NOMO-1 treated with DMSO at 0.1 percent for 48 hours (cell line): ENCODE data around the gene POLR3K.
A peak's percentile ranks its signal among the peaks of the same experiment; 100 is the strongest.

Source experiments
- DNase-seq: peaks from one replicate; lab custom pipeline; 2025; ENCODE audit not compliant: unreplicated experiment; lab: John Stamatoyannopoulos, UW

POLR3K gene

DNA sequence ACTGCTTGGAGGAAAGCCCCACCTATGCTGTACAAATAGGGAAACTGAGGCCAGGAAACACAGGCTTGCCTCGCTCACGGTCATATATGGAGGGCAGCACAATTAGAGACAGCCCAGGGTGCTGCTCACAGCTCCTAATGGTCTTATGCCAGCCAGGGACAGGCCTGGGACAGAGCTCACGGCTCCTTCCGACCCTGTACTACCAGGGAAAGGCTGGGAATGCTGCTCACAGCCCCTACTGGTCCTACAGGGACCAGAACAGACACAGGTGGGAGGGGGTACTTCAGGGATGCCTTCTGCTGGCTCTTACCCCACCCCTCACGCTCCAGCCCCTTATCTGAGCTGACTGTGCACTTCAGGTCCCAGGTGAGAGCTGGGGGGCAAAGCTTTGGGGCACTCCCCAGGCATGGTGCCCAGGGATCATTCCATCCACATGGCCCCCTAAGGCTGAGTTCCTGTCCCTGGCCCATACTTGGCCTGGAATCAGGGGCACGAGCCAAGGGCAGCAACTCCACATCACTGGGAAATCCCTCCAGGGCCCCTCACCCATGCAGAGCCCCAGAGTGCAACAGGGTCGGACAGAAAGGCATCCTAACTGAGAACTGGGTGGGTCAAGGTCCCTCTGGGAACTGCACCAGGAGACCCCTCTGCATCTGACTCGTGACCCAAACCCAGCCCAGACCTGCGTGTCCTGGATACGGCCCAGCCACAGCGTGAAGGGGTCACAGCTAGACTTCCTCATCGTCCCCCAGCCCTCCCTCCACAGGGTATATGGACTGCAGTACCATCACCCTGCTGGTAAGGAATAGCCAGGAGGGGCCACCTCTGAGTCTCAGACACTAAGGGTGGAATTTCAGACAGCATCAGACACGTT lies 13.1 kb upstream of the POLR3K start:
- DNase-seq = no peak

DNA sequence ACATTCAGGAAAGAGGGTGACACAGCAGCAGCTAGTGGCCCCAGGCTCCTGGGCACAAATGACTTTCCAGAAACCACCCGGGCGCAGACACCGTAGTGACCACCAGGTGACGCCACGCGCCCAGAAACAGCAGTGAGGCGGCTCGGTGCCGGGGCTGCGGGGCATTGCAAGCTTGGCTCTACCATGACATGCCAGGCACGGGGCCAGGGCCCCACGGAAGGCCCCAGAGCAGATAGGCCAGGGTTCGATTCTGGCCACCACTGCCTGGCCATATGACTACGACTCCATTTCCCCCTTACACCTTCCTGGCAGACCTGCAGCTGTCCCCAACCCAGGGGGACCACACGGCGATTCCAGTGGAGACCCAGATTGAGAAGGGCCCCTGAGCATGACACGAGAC lies 12.3 kb upstream of the POLR3K start:
- DNase-seq = peak; percentile 70

DNA sequence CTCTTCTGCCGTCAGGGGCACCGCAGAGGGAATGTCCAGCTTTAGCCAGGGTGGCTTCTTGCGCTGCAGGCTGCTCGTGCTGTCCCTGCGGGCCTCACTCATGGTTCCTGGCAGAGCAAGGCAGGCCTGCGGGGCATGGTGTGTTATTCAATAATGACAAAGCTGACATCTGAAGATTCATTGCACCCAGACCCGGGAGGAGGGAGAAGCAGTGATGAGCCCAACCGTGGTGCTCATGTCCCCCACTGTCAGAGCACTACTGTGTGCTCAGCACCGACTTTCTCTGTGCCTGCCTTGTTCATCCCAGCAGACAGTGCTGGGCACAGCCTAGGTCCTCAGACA lies 11.5 kb upstream of the POLR3K start:
- DNase-seq = no peak

DNA sequence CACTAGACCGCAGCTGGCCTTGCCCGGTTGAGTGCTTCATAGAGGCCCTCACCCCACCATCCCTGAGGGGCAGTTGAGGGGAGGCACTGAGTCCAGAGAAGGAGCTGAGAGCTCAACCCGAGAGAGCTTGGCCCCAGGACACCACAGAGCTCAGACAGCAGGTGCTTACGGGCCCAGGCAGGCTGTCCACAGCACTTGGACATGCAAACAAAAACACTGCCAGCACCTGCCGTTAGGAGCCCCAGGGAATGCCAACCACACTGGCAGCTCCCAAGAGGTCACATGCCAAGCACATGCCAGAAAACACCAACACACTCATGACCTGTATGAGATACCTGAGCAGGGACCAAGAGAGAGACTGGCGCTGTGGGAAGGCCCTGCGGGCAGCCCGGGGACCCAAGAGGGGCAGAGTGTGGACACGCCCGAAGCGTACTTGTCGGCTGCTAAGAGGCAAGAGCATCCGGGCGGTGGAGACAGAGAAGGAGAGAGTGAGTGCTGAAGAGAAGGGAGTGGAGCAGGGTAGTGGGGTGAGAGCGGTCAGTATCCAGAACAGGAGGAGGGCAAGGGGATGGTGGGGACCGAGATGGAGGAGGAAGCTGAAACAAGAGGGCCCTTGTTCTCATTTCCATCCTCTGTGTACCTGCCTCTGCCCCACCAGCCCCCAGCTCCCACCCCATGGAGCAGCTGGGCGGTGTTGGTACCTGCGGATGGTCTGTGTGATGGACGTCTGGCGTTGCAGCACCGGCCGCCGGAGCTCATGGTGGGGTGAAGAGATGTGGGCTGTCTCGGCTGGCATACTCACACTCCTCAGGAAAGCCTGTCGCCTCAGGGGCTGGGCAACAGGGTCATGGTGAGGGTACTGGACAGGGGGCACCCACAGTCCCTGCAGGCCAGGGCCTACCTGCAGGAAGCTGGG lies 10.8 kb upstream of the POLR3K start:
- DNase-seq = no peak

DNA sequence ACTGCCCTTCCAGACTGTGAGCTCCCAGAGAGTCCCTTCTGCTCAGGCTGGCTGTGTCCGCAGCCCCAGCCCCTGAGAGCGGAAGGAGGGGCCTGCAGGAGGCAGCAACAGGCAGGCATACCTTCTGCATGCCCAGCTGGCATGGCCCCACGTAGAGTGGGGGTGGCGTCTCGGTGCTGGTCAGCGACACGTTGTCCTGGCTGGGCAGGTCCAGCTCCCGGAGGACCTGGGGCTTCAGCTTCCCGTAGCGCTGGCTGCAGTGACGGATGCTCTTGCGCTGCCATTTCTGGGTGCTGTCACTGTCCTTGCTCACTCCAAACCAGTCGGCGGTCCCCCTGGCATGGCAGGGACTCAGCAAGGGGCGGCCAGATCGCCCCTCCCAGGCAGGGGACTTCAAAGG lies 10.1 kb upstream of the POLR3K start:
- DNase-seq = no peak

DNA sequence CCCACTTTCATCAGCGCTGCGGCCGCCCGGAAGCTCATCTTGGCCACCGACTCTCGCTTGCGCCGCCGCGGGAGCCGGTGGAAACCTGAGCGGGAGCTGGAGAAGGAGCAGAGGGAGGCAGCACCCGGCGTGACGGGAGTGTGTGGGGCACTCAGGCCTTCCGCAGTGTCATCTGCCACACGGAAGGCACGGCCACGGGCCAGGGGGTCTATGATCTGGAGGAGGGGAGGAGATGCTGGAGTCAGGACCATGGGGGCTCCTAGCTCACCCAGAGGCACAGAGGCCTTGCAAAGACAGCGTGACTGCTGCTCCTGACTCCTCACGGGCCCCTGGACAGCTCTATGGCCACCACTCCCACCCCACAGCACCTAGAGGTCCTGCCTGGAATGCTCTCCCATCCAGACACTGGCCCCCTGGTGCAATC lies 9.6 kb upstream of the POLR3K start:
- no peak for DNase-seq

DNA sequence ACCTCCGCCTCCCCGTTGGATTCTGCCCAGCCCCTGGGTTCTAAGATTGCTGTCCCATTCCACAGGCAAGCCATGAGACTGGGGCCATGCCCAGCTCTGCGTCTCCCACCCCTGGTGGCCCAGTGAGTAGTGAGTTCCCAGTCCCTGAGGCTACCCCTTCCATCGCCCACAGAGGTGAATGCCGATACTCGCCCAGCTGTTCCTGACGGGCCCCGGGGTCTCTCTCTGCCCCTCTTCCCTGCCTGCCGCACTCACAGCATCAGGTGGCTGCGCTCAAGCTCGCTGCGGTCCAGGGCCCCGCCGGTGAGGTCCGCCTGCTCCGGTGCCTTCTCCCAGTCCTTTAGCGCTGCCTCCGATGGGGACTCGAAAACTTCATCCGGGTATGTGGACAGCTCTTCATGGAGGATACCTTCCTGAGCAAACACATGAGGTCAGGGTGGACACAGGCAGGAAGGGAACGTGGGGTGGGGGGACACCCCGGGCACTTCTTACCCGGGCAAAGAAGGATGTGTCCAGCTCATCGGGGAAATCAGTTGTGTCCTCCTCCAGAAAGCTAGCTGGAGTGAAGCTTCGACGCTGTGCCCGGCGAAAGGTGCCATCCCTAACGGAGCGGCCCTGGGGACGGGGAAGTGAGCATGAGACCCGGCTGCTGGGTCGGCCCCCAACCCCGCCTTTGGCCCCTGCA lies 9.0 kb upstream of the POLR3K start:
- DNase-seq = no peak

DNA sequence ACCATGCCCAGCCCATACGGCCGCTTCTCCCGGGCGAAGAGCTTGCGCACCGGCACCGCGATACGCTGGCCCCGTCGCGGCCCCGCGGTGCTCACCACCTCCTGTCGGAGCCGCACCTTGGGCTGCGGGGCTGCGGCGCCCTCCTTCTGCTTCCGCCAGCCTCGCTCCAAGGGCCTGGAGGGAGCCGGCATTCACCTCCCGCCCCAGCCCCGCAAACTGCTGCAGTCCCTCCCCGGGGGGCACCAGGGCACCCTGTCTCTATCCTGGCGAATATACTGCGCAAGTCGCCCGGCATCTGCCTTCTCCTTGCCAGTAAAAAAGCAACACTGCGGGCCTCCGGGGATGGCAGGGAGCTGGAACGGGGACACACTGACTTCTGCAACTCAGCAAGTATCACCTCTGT lies 8.5 kb upstream of the POLR3K start:
- DNase-seq = no peak

DNA sequence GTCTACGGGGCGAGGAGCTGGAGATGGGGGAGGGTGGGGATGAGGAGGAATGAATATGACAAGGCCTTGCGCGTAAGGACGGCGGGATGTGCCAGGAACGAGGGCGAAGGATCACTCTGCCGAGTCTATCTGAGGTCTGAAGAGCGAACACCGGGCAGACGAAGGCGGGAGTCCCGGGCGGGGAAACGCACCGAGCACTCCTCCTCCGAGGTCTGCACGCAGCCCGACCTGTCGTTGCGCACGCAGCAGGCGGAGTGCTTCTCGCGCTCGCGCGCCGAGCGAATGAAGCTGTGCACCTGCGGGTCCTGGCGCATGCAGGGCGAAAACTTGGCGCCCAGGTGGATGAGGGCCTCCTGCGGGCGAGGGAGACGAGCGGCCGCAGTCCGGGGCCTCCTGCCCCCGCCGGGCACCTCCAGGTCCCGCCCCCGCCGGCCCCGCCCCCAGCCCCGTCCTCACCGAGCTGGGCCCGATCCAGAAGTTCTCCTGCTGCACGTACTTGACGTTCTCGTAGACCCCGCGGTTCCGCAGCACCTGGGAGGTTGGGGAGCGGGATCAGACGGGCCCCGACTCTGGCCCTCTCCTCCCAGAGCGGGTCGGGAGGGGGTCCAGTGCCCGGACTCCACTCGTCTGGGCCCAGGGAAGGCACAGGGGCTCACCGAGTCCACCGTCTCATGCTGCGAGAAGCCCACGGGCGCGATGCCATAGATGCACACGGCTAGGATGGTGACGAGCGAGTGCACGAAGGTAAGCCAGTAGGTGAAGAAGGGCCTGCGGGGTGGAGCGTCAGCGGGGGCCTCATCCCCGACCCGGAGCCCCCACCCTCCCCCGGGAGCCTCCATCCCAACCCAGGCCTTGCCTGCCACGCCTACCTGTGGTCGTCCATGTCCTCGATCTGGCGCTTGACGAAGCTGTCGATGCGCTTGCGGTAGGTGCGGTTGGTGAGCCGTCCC lies 7.8 kb upstream of the POLR3K start:
- no peak for DNase-seq

DNA sequence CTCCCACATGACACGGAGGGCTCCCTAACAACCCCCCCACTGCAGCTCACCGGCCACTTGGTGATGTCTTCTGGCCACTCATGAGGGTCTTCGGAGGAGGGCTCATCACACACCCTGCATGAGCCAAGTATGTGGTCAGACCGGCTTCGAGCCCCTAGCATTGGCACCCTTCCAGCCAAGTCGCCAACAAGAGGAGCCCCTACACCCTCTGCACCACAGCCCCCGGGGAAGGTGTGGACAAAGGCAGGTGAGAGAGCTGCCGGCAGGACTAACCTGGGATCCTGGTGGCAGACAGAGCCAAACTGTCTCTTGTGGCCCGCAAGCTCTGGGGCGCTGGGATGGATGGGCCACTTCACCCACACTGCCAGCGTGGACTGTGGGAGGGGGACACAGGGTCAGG lies 6.8 kb upstream of the POLR3K start:
- no peak for DNase-seq

DNA sequence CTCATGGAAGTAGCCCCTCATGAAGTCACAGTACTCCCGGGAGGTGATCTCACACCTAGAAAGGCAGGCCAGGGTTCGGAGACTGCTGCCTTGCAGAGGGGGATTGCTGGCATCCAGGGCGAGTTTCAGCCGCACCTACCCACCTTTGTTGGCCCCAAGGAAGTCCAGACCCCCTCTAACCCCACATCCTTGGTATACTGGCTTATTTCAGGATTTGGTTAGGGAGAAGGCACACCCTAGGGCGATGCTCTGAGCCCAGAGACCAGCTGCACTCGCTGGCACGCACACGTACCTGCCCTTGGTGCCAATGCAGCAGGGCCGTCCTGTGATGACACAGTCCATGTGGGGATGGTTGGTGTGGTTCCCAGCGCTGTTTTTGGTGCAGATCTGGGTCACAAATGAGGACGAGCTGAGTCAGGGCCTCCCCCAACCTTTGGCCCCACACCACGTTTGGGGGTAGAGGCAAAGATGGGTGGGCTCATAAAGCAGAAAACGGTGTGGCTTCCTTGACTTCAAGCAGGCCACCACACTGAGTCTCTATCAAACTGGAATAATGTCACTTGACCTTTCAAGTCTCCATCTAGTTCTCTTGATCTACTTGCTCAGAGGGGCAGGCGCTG lies 6.1 kb upstream of the POLR3K start:
- DNase-seq = no peak

DNA sequence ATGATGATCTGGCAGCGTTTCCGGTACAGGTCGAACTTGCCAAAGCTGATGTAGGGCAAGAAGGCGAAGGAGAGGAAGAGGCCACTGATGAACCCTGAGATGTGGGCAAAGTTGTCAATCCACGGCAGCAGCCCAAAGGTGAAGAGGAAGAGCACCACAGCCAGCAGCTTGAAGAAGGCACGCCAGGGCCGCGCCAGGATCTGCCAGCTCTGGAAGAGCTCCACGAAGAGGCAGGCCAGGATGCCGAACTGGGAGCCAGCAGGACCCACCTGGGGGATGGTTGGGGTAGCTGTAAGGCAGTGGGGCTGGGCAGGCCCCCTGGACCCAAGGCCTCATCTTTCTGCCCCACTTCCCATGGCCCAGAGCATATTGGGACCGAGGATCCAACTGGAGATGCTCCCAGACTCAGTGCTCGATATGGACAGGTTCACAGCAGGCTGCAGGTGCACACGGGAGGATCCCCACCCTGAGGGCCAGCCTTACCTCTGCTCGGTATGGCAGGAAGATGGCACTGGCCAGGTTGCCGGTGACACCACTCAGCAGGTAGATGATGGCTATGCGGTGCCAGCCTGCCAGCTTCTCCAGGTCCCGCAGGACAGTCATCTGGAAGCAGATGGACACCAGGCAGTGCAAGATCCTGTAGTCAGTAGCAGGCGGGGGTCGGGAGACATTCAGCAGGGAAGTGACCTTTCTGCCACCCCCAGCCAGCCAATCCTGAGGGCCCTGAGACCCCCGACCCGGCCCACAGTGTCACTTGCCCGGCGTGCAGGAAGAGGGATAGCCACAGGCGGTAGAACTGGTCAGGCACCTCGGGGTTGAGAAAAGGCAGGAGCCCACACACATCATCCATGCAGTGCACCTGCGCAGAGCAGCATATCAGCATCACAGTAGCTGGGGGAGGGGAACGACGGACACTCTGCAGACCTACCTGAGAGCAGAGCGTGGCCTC lies 5.4 kb upstream of the POLR3K start:
- DNase-seq = no peak

DNA sequence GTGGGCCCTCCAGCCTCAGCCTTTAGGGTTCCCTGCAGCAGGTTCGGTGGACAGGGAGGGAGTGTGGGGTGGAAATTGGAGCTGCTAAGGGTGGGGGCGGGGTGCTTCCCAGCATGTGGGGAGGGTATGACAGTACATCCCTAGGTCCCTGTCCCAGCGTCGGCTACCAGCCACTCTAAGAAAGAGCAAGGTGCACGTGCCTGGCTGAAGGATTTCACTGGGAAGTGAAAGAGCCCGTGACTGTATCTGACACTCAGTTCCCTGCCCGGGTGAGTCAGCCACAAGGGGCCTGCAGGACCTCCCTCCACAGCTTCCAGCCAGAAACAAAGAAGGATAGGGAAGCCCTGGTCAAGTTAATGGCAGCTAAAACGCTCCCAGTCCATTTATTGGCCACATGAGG lies 4.3 kb upstream of the POLR3K start:
- DNase-seq = no peak

DNA sequence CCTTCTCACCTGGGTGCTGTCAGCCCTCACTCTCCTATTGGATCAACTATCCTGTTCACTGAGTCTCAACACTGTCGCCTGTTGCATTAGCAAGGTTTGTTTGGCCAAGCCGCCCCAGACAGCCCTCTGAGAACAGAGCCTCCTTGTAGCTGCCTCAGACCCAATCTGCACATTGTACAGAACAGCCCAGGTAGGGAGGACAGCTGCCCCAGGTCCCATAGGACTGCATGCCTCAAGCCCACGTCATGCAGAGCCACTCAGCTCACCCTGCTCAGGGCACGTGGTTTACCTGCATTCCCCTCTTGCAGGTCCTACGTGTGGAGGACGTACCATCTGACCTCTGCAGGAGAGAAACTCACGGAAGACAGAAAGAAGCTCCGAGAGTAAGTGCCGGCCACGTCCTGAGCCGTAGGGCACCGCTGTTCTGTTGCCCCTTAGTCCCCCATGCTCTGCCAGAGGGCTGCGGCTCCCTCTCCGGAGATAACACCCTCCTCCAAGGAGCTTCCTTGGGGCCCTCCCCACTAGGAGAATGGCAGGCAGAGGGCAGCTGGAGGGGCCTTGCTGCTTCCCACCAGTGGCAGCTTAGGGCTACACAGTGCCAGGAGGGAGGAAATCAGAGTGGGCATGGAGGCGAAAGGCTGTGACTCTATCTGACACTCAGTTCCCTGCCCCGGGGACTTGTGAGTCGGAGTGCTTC lies 3.0 kb upstream of the POLR3K start:
- DNase-seq = no peak

DNA sequence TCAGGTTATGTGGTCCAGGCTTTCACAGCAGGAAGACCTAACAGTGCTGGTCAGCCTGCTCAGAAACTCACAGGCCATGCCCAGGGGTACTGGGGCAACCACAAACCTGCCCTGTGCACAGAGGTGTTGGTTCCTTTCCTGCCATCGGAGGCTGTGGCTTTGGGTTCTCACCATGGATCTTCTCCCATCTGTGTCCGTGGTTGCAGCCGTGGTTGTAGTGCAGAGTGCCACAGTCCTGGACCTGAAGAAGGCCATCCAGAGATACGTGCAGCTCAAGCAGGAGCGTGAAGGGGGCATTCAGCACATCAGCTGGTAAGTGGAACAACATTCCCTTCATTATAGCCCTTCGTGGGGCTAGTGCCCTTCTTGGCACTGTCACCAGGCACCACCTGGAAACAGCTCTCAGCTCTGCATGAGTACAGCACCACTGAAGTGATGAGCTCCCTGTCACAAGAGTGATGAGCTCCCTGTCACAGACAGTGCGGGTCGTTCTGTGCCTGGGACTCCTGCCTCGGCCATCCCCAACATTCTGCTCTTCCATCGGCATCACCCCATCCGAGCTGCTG lies 2.2 kb upstream of the POLR3K start:
- no peak for DNase-seq

DNA sequence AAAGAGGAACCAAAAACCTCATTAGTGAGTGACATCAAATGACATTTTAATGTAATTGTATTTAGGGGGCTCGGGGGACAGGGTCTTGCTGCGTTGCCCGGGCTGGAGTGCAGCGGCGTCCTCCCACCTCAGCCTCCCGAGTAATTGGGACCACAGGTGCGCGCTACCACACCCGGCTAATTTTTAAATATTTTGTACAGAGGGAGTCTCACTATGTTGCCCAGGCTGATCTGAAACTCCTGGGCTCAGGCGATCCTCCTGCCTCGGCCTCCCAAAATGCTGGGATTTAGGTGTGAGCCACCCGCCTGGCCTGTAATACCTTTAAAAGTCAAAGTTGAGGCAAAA lies 801 bp upstream of the POLR3K start:
- peak; percentile 30 for DNase-seq

DNA sequence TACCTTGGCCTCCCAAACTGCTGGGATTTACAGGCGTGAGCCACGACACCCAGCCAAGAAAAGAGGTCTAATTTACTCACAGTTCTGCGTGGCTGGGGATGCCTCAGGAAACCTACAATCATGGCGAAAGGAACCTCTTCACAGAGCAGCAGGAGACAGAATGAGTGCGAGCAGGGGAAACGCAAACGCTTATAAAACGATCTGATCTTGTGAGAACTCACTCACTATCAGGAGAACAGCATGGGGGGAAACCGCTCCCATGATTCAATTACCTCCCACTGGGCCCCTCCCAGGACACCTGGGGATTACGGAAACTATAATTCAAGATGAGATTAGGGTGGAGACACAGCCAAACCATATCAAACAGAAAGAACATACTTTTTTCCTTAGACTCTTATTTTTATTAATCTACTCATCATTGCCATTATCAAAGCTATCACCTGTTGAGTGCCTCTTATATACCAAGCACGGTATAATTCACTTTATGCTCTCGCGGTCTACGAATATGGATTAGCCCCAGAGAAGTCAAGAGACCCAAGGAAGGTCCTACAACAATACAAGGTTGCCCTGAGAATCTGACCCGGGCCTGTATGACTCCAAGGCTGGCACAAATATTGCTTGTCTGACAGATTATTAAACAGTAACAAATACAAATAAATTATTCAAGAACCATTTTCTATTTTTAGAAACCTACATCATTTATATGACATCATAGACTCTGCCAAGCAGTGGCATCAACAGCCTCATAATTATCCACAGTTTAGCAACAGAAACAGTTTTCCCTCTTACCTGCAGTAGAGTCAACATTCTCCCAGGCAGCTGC lies 2.4 kb downstream of the POLR3K start:
- no peak for DNase-seq
